Kidney (tissue), 14 donors: Measurements from ENCODE around the gene PTGES. TPM values are rescaled to one million over a fixed set of nuclear protein-coding genes. Genes with fewer than 3 reads are reported as not detected.

Experiments
- DNase-seq, 5 donors: peaks; one replicate each; pipeline ENCODE4 v3.0.0-alpha.2; 2013 to 2020
- FAIRE-seq: peaks from 2 replicates; lab custom pipeline; 2012; peaks lifted over from hg19 to GRCh38; lab: Jason Lieb, UNC
- H3K27ac ChIP-seq, 2 donors: one replicate each; pipeline ENCODE4 v1.7.0; 2013; ENCODE audit warnings: low read depth in 2 of 2, low read length in 2 of 2, inconsistent platforms in 1 of 2
- H3K27me3 ChIP-seq: one replicate; pipeline ENCODE4 v1.7.1; 2013; ENCODE audit warnings: low read length, inconsistent platforms; ENCODE audit not compliant: control insufficient read depth, insufficient read depth
- H3K36me3 ChIP-seq, 3 donors: one replicate each; pipeline versions ENCODE4 v1.7.0 to v1.7.1; 2013; ENCODE audit warnings: low read length in 3 of 3, control low read depth in 1 of 3, inconsistent platforms in 1 of 3; ENCODE audit not compliant: insufficient read depth in 3 of 3, control insufficient read depth in 2 of 3
- H3K4me1 ChIP-seq, 3 donors: one replicate each; pipeline versions ENCODE4 v1.7.0 to v1.7.1; 2013; ENCODE audit warnings: low read length in 3 of 3, inconsistent platforms in 1 of 3, low read depth in 1 of 3; ENCODE audit not compliant: control insufficient read depth in 2 of 3, insufficient read depth in 2 of 3
- H3K4me3 ChIP-seq, 3 donors: one replicate each; pipeline versions ENCODE4 v1.7.0 to v1.8.1; 2013; ENCODE audit warnings: low read length in 3 of 3, control low read depth in 1 of 3, inconsistent platforms in 1 of 3
- H3K9ac ChIP-seq, 3 donors: one replicate each; pipeline versions ENCODE4 v1.7.0 to v1.7.1; 2013; ENCODE audit warnings: low read length in 3 of 3, control low read depth in 1 of 3, inconsistent platforms in 1 of 3
- H3K9me3 ChIP-seq, 3 donors: one replicate each; pipeline versions ENCODE4 v1.7.0 to v1.7.1; 2013; ENCODE audit warnings: low read length in 3 of 3, control low read depth in 1 of 3, inconsistent platforms in 1 of 3; ENCODE audit not compliant: control insufficient read depth in 2 of 3, insufficient read depth in 1 of 3
- CTCF ChIP-seq: IDR thresholded peaks from 3 replicates; pipeline ENCODE4 v1.5.1; 2012; ENCODE audit warnings: mild to moderate bottlenecking, moderate library complexity, borderline replicate concordance; ENCODE audit not compliant: insufficient read depth; ENCODE audit errors: extremely low read depth
- intact Hi-C: fragments of 100-400 bp; cut with DNase I; formaldehyde crosslinking; loops from one replicate; pipeline ENCODE4 v1.11.1; 2022
- polyA plus RNA-seq: library from polyadenylated mRNA; stranded (reverse); fragments of 350-450 nt; fragmentation: Illumina TruSeq; extraction: RNeasy Lipid Tissue Mini Kit (QIAGEN cat#74804); gene quantifications from one replicate; pipeline ENCODE4 v1.2.3, GENCODE V29; 2014; ENCODE audit warnings: low read depth, low replicate concordance; ENCODE audit not compliant: insufficient read depth
- total RNA-seq: library from RNA; stranded (reverse); fragmentation: NEBNext Ultra II Directional; extraction: Animal tissue kit (Norgen Biotek cat#: 25700); gene quantifications from one replicate; pipeline ENCODE4 v1.2.1, GENCODE V29; 2021
- donor health status: control.
- donor health status: control.
- donor health status: control.
- donor health status: control.
- donor health status: control.
- donor health status: DM: yes; HTN: yes; CAD: no.
- donor health status: Normal renal cell carcinoma (clear cell type).

PTGES gene
- total and polyA plus RNA-seq, 2 donors from 2014 or later, result 8.1 to 8.9 TPM

- Histone ChIP-seq H3K9ac (no peak overlapping the region), H3K27ac (no peak overlapping the region), H3K4me1 (no peaks in the 10 kb centered on the region), H3K9me3 (no peaks in the 10 kb centered on the region), H3K36me3 (no peaks in the 10 kb centered on the region), H3K4me3 (no peak overlapping the region), H3K27me3 (no peaks in the 10 kb centered on the region)
- intact Hi-C loops, result no loop called here
- DNase-seq (peak in 1 of 5 donors; percentile 39), FAIRE-seq (no peak)
- no peak for TF ChIP-seq CTCF
Measured at GRCh38 chr9:129725795-129726251, 27.0 kb downstream of the PTGES start.

- TF ChIP-seq CTCF, result no peak
- no peak for DNase-seq
- Histone ChIP-seq H3K27ac (no peak overlapping the region), H3K9me3 (no peaks in the 10 kb centered on the region), H3K9ac (no peak overlapping the region), H3K36me3 (no peaks in the 10 kb centered on the region), H3K27me3 (no peaks in the 10 kb centered on the region), H3K4me3 (no peak overlapping the region), H3K4me1 (no peaks in the 10 kb centered on the region)
- intact Hi-C loops, result no loop called here
- no peak for FAIRE-seq
Measured at GRCh38 chr9:129724456-129725190, 28.2 kb downstream of the PTGES start.

GRCh38 chr9:129722913-129723312 is 29.9 kb downstream of the PTGES start:
- H3K36me3 ChIP-seq, result no peaks in the 10 kb centered on the region
- no peak overlapping the region for H3K27ac ChIP-seq
- FAIRE-seq (no peak), DNase-seq (no peak)
- H3K27me3 ChIP-seq, result no peaks in the 10 kb centered on the region
- H3K9me3 ChIP-seq, result no peaks in the 10 kb centered on the region
- no peak overlapping the region for H3K4me3 ChIP-seq
- intact Hi-C loops, result no loop called here
- TF ChIP-seq CTCF, result no peak
- no peaks in the 10 kb centered on the region for H3K4me1 ChIP-seq
- H3K9ac ChIP-seq, result no peak overlapping the region
